Stomach (tissue), 4 donors: Measurements from ENCODE around the gene ERG.

Source experiments
- EP300 ChIP-seq: sonication (generic); formaldehyde crosslinking; IDR thresholded peaks from one replicate; pipeline ENCODE4 v1.6.1; 2017; ENCODE audit warnings: antibody characterized with exemption
- POLR2AphosphoS5 ChIP-seq, 3 donors: sonication (generic); formaldehyde crosslinking; IDR thresholded peaks; one replicate each; pipeline ENCODE4 v1.6.1; 2016; ENCODE audit warnings: antibody characterized with exemption in 3 of 3

DNA sequence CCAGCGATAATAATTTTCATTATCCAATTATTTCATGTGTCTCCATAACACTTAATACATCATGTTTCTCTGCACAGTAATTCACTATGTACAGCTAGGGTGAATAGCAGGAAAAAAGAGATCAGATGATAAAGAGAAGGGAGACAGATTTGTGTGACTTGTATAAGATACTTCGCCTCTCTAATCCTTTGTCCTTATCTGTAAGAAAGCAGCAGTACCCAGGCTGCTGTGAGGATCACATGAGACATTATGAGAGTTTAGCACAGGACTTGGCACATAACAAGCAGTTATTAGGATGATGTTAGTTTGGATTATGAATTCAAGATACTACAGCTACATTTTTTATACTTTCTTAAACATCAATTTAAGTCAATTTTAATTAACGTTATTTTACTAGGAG lies 6.3 kb downstream of the ERG start:
- TF ChIP-seq POLR2AphosphoS5 (IDR thresholded peaks at IDR 0.05), result no peak
- TF ChIP-seq EP300, result no peak
